Measurements from ENCODE around the gene SFMBT1. TPM values are rescaled to one million over a fixed set of nuclear protein-coding genes. Genes with fewer than 3 reads are reported as not detected.

Gene SFMBT1
- total RNA-seq, 2 donors from 2014 or later, result 18.8 to 32.0 TPM

GRCh38 chr3:53022647-53023046 is 23.2 kb downstream of the SFMBT1 start:
- DNase-seq (no peak), ATAC-seq (no peak)
- intact Hi-C loops (cut with DNase I, micrococcal nuclease), result no loop called here

- ATAC-seq (no peak), DNase-seq (no peak)
- intact Hi-C loops (cut with DNase I, micrococcal nuclease), result no loop called here
These were observed 29.6 kb downstream of the SFMBT1 start for GRCh38 chr3:53016236-53016635.

GRCh38 chr3:53011324-53011723 is 34.5 kb downstream of the SFMBT1 start:
- intact Hi-C loops (cut with DNase I, micrococcal nuclease), result loop anchor here in 1 of 2 donors (5.0 kb wide), 1 partner anchor 61 kb away; no protein-coding TSS in a partner anchor
- DNase-seq (no peak), ATAC-seq (peak; percentile 95)

GRCh38 chr3:53009826-53010539 is 35.9 kb downstream of the SFMBT1 start:
- DNase-seq (no peak), ATAC-seq (peak; percentile 23)
- intact Hi-C loops (cut with DNase I, micrococcal nuclease), result loop anchor here in 1 of 2 donors (5.0 kb wide), 1 partner anchor 62 kb away; no protein-coding TSS in a partner anchor

GRCh38 chr3:53008932-53009331 is 36.9 kb downstream of the SFMBT1 start:
- ATAC-seq (no peak), DNase-seq (no peak)
- intact Hi-C loops (cut with DNase I, micrococcal nuclease), result no loop called here

- DNase-seq (peak; percentile 40 to 60), ATAC-seq (peak; percentile 94)
- intact Hi-C loops (cut with DNase I, micrococcal nuclease), result no loop called here
These were observed 39.9 kb downstream of the SFMBT1 start for GRCh38 chr3:53005854-53006513.

- ATAC-seq, result no peak
- no peak for DNase-seq
- intact Hi-C loops (cut with DNase I, micrococcal nuclease), result no loop called here
These were observed 40.5 kb downstream of the SFMBT1 start for GRCh38 chr3:53005338-53005737.

- ATAC-seq (no peak), DNase-seq (no peak)
- intact Hi-C loops (cut with DNase I, micrococcal nuclease), result no loop called here
These were observed 42.6 kb downstream of the SFMBT1 start for GRCh38 chr3:53003320-53003719.

- peak; percentile 23 to 28 for DNase-seq
- intact Hi-C loops (cut with DNase I, micrococcal nuclease), result no loop called here
These were observed 46.9 kb downstream of the SFMBT1 start for GRCh38 chr3:52998771-52999513.

GRCh38 chr3:52990637-52991036 is 55.2 kb downstream of the SFMBT1 start:
- intact Hi-C loops (cut with DNase I, micrococcal nuclease), result no loop called here
- ATAC-seq (no peak), DNase-seq (no peak)

More at GRCh38 chr3:52998771-52999513, 46.9 kb downstream of the SFMBT1 start:
- ATAC-seq, result peak; percentile 87

- DNase-seq (no peak), ATAC-seq (peak; percentile 46)
- intact Hi-C loops (cut with DNase I, micrococcal nuclease), result no loop called here
These were observed 58.9 kb downstream of the SFMBT1 start for GRCh38 chr3:52986938-52987337.

- intact Hi-C loops (cut with DNase I, micrococcal nuclease), result no loop called here
- DNase-seq (no peak), ATAC-seq (no peak)
These were observed 59.8 kb downstream of the SFMBT1 start for GRCh38 chr3:52986049-52986448.

GRCh38 chr3:52983828-52984227 is 62.0 kb downstream of the SFMBT1 start:
- DNase-seq, result no peak
- no peak for ATAC-seq
- intact Hi-C loops (cut with DNase I, micrococcal nuclease), result no loop called here

GRCh38 chr3:52983336-52983807 is 62.5 kb downstream of the SFMBT1 start:
- intact Hi-C loops (cut with DNase I, micrococcal nuclease), result no loop called here
- peak; percentile 44 for ATAC-seq
- DNase-seq, result peak in 1 of 2 donors; percentile 16

GRCh38 chr3:52982839-52983238 is 63.0 kb downstream of the SFMBT1 start:
- no peak for DNase-seq
- intact Hi-C loops (cut with DNase I, micrococcal nuclease), result no loop called here
- peak; percentile 79 for ATAC-seq

GRCh38 chr3:52979190-52979983 is 66.5 kb downstream of the SFMBT1 start:
- intact Hi-C loops (cut with DNase I, micrococcal nuclease), result no loop called here
- ATAC-seq (no peak), DNase-seq (no peak)

- DNase-seq (no peak), ATAC-seq (no peak)
- intact Hi-C loops (cut with DNase I, micrococcal nuclease), result no loop called here
These were observed 67.6 kb downstream of the SFMBT1 start for GRCh38 chr3:52978109-52978754.

GRCh38 chr3:52973806-52974205 is 72.1 kb downstream of the SFMBT1 start:
- intact Hi-C loops (cut with DNase I, micrococcal nuclease), result no loop called here
- DNase-seq (no peak), ATAC-seq (no peak)

All from left colon (tissue), 2 donors.